ENCODE data around the gene GOLGA8F.
"Not testable (repeated sequence)": the region's sequence is repeated elsewhere in the genome, so short reads cannot be mapped to it uniquely, and the experiment has no call there.

GOLGA8F gene, protein sequence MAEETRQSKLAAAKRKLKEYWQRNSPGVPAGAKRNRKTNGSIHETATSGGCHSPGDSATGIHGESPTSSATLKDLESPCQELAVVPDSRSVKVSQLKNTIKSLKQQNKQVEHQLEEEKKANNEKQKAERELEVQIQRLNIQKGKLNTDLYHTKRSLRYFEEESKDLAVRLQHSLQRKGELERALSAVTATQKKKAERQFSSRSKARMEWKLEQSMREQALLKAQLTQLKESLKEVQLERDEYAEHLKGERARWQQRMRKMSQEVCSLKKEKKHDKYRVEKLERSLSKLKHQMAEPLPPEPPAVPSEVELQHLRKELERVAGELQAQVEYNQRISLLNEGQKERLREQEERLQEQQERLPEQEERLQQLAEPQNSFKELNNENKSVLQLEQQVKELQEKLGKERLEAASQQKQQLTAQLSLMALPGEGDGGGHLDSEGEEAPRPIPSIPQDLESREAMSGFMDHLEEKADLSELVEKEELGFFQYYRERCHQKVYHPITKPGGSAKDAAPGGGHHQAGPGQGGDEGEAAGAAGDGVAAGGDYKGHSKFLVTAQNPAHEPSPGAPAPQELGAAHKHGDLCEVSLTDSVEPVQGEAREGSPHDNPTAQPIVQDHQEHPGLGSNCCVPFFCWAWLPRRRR

DNA sequence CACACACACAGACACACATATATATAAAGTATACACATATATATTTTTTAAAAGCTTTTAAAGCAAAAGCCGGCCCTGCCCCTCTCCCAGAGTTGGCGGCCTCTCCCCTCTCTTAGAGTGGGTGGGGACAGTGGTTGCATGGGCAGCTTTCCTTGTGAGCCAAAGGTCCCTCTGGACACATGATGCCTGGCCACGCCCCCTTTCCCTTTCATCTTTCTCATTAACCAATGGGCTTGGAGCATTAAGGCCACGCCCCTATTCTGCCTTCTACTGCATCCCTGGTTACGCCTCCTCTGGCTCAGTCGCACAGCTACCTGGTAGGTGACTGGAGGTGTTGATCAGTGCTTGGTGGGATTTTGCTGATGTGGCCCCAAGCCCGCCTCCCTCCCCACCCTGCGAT, at the start of gene GOLGA8F:
Gene GOLGA8F (plus strand): TSS at position 301 of the 400 bp plus-strand sequence. CDS start 98 bp downstream, at position 399.
- not testable (repeated sequence) for DNase-seq

DNA sequence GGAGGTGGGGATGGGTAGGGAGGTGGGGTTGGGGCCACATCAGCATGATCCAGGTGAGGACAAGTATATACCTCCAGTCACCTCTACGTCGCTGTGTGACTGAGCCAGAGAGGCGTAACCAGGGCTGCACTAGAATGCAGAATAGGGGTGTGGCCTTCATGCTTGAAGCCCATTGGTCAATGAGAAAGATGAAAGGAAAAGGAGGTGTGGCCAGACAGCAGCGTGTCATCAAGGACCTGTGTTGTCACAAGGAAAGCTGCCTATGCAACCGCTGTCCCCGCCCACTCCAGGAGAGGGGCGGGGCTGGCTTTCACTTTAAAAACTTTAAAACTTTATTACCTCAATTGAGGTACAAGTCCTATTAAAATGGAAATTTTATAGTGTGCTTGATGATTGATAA, 20.5 kb upstream of the GOLGA8F start, which contains the start of gene GOLGA6L24:
Gene GOLGA6L24 (minus strand): TSS at position 101 of the 400 bp plus-strand sequence. CDS start 61 bp downstream, at position 40.
- DNase-seq = not testable (repeated sequence)

DNA sequence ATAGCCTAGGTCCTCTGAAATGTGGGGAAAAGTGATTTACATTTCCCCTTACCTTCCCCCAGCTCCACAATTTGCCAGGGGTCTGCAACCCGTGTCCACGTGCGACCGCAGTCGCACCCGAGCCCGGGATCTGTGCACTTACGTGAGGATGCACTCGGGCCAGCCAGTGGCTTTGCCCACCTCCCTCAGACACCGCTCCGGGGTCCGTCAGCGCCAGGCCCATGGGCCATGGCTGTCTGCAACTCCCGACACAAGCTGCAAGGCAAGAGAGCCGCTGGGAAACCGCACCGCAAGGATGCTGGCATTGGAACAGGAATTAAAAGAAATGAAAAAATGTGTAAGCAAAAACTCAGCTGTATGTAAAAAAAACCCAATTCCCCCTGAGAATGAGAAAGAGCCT, 13.0 kb upstream of the GOLGA8F start:
- DNase-seq = not testable (repeated sequence)

DNA sequence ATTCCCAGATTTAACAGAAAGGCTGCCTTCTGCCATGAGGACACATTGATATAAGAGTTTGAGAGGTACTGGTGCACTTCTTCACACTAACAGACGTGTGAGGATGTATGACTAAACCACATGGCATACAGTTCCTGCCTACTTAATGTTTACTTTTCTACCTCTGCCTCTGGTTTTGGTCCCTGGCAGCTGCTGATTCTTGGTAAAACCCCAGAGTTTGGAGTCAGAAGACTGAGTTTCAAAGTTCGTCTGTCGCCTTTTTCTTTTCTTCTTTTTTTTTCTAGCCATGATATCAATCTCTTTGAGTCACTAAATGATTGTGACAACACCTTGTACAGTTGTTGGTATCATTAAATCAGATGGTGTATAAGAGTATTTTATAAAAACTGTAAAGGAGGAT, 1.6 kb downstream of the GOLGA8F start:
- DNase-seq = not testable (repeated sequence)

DNA sequence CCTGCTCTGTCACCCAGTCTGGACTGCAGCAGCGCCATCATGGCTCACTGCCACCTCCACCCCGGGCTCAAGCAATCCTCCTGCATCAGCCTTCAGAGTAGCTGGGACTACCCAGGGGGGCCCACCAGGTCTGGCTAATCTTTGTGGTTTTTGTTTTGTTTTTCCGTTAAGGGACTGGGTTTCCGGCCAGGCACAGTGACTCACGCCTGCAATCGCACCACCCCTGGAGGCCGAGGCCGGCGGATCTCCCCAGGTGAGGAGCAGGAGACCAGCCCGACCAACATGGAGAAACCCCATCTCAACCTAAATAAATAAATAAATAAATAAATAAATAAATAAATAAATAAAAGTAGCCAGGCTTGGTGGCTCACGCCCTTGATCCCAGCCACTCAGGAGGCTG, 17.6 kb downstream of the GOLGA8F start:
- not testable (repeated sequence) for DNase-seq

DNA sequence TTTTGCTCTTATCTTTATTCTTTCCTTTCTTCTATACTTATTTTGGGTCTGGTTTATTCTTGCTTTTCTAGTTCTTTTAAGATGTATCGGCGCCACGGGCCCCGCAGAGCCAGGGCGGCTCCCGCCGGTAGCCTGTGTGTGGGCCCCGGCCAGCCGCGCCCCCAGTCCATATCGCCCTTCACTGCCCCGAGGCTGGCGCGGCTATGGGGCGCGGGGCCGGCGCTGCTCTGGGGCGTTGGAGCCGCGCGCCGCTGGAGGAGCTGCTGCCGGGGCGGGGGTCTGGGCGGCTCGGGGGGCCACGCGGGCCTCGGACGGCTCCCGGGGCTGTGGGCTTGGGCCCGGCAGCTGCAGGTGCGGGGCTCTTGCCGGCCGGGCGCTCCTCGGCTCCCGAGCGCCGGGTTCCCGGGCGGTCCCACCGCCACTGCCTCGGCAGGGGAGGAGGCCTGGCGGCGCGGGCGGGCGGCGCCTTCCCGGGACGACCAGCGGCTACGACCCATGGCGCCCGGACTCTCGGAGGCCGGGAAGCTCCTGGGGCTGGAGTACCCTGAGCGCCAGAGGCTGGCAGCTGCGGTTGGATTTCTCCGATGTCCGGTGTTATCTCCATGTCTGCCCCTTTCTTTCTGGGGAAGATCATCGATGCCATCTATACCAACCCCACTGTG, 24.4 kb downstream of the GOLGA8F start:
- DNase-seq = not testable (repeated sequence)

DNA sequence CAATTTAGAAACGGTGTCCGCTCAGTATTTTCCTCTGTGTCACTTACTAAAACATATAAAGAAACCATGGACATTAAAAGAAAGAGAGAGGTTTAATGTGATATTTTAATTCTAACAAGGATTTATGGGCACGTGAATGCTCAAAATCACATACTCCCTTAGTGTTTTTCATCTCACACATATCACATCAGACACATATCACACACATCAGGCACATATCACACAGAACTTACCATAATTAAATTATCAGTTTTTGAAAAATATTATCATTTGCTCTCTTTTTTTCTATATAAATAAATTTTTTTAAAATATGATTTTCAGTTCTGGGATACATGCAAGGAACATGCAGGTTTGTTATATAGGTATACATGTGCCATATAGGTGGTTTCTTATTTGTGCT, 42.0 kb downstream of the GOLGA8F start:
- DNase-seq = not testable (repeated sequence)

DNA sequence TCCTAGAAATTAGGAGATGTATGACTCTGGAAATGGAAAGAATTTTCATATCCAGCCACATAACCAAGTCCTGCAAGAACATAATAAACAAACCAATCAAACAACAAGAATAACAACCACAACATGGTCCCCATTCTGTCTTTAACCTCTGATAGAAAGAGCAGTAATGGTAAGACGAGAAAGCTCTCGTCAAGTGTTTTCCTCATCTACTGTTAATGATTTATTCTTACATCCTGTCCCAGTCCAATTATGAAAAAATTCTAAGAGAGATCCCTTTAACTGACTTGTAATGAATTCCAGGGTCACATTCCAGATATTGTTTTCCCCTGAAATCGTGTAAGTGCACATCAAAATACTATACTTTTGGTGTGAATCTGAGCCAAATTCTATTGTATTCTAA, 57.1 kb downstream of the GOLGA8F start:
- not testable (repeated sequence) for DNase-seq

Measured in NCI-H510A (cell line).